HCEC 1CT (cell line): ENCODE results near the gene RIPPLY3.
"Not testable (repeated sequence)": the region's sequence is repeated elsewhere in the genome, so short reads cannot be mapped to it uniquely, and the experiment has no call there.

Source experiments
- DNase-seq: peaks from one replicate; pipeline ENCODE4 v3.0.0-alpha.2; 2017

The RIPPLY3 gene

GRCh38 chr21:37026499-37026898, 20.0 kb downstream of the RIPPLY3 start:
- no peak for DNase-seq

GRCh38 chr21:37028570-37028969, 22.1 kb downstream of the RIPPLY3 start:
- no peak for DNase-seq

GRCh38 chr21:37030864-37031263, 24.4 kb downstream of the RIPPLY3 start:
- DNase-seq, result no peak

DNA sequence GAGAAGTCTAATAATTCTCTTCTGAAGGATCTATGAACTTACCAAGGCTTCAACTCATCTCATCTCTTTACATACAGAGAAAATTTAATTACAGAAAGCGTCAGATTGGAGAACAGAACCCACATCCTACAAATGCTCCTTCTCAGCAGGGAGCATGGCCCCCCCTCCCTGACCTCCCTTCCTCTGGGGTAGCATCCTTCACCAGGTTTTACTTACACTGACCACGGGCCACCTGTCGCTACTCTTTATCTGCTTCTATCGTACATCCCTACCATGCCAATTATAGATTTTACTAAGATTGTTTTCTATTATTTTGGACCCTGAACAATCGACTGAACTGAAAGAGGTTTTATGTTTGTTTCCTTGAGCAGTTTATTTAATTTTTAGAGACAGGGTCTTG, 25.8 kb downstream of the RIPPLY3 start:
- no peak for DNase-seq

DNA sequence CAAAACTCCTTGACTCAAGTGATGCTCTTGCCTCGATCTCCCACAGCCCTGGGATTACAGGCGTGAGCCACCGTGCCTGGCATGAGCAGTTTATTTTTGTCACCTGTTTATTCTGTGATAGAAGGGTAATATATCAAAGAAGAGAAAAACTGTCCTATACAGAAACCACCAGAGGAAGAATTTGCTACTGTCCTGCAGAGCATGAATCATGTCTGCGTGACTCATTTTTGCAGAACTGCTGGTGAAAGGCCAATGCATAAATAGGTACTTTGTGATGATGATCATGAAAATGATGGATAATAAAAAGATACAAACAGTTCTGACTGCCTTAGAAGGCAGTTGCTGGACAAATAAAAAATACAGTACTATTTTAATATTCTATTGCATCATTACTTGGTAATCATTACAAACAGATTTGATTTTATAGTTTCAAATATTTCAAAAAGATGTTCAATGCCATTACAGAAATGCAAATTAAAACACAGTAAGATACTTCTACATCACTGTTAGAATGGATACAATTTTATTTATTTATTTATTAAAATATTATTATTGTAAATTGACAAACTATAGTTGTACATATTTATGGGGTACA, 26.5 kb downstream of the RIPPLY3 start:
- peak; percentile 72 for DNase-seq

DNA sequence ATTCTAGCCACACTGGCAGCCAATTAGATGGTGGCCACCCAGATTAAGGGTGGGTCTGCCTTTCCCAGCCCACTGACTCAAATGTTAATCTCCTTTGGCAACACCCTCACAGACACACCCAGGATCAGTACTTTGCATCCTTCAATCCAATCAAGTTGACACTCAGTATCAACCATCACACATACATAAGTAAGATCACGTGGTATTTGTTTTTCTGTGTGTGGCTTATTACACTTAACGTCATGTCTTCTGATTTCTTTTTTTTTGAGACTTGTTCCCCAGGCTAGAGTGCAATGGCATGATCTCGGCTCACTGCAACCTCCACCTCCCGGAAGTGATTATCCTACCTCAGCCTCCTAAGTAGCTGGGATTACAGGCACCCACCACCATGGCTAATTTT, 27.9 kb downstream of the RIPPLY3 start:
- not testable (repeated sequence) for DNase-seq

DNA sequence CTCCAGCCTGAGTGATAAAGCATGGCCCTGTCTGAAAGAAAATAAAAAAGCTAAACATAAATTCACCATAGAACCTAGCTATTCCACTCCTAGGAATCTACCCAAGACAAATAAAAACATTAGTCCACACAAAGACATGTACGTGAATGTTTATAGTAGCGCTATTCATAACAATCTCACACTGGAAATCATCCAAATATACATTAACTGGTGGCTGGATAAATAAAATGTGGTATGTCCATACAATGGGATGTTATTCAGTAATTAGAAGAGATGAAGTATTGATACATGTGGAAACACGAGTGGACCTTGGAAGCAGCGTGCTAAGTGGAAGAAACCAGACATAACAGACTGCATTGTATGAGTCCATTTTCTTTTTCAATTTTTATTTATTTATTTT, 29.7 kb downstream of the RIPPLY3 start:
- no peak for DNase-seq

GRCh38 chr21:37039411-37040075, 33.0 kb downstream of the RIPPLY3 start:
- DNase-seq, result peak; percentile 2

- DNase-seq, result no peak
Measured at GRCh38 chr21:37040212-37040611, 33.7 kb downstream of the RIPPLY3 start.

- no peak for DNase-seq
Measured at GRCh38 chr21:37041706-37042271, 35.3 kb downstream of the RIPPLY3 start.

- no peak for DNase-seq
Measured at GRCh38 chr21:37043818-37044217, 37.3 kb downstream of the RIPPLY3 start.

DNA sequence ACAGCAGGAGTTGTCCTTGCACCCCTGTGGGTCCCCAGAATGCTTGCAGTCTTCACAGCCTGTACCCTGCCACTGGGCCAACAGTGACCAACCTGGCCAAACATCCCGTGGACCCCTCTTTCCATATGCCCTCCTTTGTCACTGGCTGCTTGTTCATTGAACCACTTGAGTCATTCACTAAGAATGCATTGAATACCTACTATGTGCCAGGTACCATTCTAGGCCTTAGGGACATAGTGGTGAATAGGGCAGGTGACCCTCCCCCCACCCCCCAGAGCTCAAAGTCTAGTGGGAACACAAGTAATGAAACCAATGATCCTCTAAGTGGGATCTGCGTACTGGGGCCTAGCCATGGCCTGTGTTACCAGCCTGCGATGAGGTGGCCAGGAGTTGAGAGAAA, 38.1 kb downstream of the RIPPLY3 start:
- DNase-seq, result no peak

DNA sequence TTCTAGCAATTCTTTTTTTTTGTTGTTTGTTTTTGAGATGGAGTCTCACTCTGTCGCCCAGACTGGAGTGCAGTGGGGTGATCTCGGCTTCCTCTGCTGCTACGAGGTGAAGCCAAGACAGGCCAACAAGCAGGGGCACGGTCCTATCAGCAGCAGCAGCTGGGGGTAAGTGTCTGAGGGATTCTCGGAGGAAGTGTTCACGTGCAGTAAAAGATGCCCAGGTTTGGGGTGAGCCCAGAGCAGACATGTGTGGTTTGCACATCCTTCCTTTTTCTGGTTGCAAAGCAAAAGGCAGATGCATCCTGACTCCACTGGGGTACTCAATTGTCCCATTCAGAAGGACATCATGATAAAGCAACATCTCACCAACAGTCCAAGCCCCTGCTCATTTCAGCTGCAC, 38.6 kb downstream of the RIPPLY3 start:
- no peak for DNase-seq

DNA sequence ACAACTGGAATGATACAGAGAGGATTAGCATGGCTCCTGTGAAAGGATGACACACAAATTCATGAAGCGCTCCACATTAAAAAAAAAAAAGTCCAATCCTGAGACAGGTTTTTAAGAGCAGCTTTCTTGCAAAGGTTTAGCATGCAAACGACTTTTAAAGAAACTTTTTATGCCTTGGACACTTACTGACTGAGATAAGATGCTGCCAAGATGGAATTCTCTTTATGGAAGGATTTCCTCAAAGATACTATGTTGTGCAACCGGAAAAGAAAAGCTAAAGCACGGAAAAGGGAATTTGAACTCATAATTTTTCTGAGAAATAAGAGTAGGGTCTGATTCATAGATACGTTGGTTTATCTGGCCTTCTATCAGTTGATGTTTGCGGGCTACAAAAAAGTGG, 39.1 kb downstream of the RIPPLY3 start:
- DNase-seq, result no peak

- DNase-seq, result no peak
Measured at GRCh38 chr21:37047079-37047478, 40.6 kb downstream of the RIPPLY3 start.

DNA sequence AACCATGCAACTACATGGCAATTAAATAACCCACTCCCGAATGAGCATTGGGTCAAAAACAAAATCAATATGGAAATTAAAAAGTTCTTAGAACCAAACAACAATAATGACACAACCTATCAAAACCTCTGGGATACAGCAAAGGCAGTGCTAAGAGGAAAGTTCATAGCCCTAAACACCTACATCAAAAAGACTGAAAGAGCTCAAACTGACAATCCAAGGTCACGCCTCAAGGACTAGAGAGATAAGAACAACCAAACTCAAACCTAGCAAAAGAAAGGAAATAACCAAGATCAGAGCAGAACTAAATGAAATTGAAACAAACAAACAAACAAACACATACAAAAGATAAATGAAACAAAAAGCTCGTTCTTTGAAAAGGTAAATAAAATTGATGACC, 43.2 kb downstream of the RIPPLY3 start:
- not testable (repeated sequence) for DNase-seq

- no peak for DNase-seq
Measured at GRCh38 chr21:37055271-37055855, 48.9 kb downstream of the RIPPLY3 start.

DNA sequence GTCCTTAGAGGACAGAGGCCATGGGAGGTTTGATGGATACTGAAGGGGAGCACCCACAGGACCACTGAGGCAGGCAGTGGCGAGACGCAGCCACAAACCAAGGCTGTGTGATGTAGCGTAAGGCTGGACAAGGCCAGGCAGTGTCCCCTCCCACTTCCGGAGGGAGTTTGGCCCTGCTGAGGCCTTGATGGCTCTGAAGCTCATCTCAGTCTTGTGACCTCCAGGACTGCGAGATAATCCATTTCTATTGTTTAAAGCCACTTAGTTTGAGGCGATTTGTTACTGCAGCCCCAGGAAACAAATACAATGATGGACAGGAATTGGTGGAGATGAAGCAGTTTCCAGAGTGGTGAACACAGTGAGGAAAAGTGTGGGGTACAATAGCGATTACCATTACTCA, 51.1 kb downstream of the RIPPLY3 start:
- no peak for DNase-seq

DNA sequence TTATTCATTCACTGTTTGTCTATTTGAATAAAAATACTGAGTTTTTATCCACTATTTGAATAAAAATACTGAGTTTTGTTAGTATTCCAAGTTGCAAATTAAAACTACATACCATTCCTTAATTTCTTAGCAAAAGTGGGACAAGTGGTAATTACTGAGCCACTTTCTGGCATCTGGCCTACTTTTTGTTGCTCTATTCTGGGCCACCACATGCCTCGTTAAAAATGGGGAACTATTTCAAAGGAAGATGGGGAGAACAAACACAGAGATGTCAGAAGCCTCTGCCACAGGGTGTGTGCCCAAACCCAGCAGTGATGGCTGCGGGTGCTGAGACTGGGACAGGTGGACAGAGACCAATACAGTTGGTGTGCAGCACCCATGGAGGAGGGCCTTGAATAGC, 51.8 kb downstream of the RIPPLY3 start:
- DNase-seq, result no peak

- no peak for DNase-seq
Measured at GRCh38 chr21:37059181-37059580, 52.7 kb downstream of the RIPPLY3 start.

DNA sequence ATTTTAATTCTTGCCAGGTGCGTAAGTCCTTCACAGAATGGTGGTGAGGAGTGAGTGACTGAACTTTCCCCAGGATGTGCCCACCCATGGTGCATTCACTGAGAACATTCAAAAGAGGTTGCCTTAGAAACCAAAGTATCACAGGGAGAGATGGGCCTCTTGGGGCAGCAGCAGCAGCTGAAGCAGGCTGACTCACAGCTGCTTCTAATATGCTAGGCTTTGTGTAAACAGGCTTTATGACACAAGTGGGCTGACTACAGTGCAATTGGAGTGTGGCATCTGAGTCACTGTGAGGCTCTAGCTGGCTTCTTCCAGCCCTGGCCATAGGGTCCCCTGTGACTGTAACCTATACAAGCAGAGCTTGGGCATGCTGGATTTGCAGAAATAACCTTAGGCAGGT, 53.8 kb downstream of the RIPPLY3 start:
- DNase-seq, result peak; percentile 94

DNA sequence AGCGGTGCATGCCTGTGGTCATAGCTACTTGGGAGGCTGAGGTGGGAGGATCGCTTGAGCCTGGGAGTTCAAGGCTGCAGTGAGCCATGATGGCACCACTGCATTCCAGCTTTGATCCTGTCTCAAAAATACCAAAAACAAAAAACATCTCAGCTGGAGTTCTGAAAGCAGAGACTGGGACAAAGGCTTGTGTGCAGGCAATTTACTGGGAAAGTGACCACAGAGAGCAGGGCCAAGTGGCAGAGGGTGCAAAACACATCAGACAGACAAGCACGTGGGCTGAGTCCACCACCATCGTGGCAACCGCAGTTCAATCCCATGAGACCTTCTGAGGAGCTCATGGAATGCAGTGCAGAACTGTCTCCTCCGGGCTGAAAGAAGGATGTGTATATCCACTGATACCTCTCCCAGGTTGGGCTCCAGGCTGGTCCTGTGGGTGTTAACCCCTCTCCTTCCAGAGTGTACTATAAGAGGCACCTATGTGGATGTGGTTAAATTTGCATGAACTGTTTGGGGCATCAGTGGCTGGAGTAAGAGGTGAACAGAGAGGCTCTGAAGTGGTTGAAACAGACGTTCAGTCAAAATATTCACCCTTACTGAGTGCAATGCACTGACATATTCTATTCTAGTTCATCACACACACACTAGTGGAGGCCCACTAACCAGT, 55.6 kb downstream of the RIPPLY3 start:
- no peak for DNase-seq

GRCh38 chr21:37062593-37062935, 56.1 kb downstream of the RIPPLY3 start:
- DNase-seq, result no peak

DNA sequence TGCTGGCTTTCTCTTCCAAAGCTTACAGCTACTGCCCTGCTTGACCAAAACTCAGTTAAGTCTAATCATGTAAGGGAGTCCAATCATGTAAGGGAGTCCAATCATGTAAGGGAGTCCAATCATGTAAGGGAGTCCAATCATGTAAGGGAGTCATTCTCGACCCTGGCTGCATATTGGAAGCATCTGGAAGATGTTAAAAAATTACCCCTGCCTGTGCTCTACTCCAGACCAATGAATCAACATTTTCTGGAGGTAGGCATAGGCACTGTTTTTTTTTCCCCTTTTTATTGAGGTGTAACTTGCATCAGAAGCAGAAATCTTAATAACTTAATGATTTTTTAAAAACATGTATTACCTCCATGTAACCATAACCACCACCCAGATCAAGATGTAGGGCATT, 56.9 kb downstream of the RIPPLY3 start:
- no peak for DNase-seq
